CD4-positive, alpha-beta T cell treated with Interleukin-2 at 100 ng/mL for 4 hours (primary cell): ENCODE measurements around the gene TERB2.
"Not testable (repeated sequence)": the region's sequence is repeated elsewhere in the genome, so short reads cannot be mapped to it uniquely, and the experiment has no call there.

ENCODE experiments used
- DNase-seq: peaks from one replicate; pipeline ENCODE4 v3.0.0-alpha.2; 2020; ENCODE audit warnings: low spot score

Gene TERB2

GRCh38 chr15:44956388-44956787, at the start of gene TERB2:
Gene TERB2, plus strand, starts transcription at chr15:44956687. Its CDS starts 32 bp downstream, at chr15:44956719.
- DNase-seq = no peak

GRCh38 chr15:44909423-44909822, 47.1 kb upstream of the TERB2 start:
- no peak for DNase-seq

- no peak for DNase-seq
Measured at GRCh38 chr15:44910981-44911625, 45.4 kb upstream of the TERB2 start.

- DNase-seq = not testable (repeated sequence)
Measured at GRCh38 chr15:44912186-44912585, 44.3 kb upstream of the TERB2 start.

- DNase-seq = not testable (repeated sequence)
Measured at GRCh38 chr15:44912974-44913448, 43.5 kb upstream of the TERB2 start.

- DNase-seq = no peak
Measured at GRCh38 chr15:44918136-44918535, 38.4 kb upstream of the TERB2 start.

GRCh38 chr15:44928658-44929057, 27.8 kb upstream of the TERB2 start:
- DNase-seq = not testable (repeated sequence)

GRCh38 chr15:44930283-44930682, 26.2 kb upstream of the TERB2 start:
- not testable (repeated sequence) for DNase-seq

GRCh38 chr15:44958302-44958701, 1.8 kb downstream of the TERB2 start:
- DNase-seq = not testable (repeated sequence)

- DNase-seq = no peak
Measured at GRCh38 chr15:44968475-44968874, 12.0 kb downstream of the TERB2 start.

- DNase-seq = no peak
Measured at GRCh38 chr15:44971036-44971435, 14.5 kb downstream of the TERB2 start.

- DNase-seq = not testable (repeated sequence)
Measured at GRCh38 chr15:44976183-44976582, 19.7 kb downstream of the TERB2 start.

- DNase-seq = not testable (repeated sequence)
Measured at GRCh38 chr15:44977781-44978180, 21.3 kb downstream of the TERB2 start.

- not testable (repeated sequence) for DNase-seq
Measured at GRCh38 chr15:44979617-44980339, 23.3 kb downstream of the TERB2 start.

- not testable (repeated sequence) for DNase-seq
Measured at GRCh38 chr15:44984144-44984543, 27.7 kb downstream of the TERB2 start.

GRCh38 chr15:44986346-44987055, 30.0 kb downstream of the TERB2 start:
- DNase-seq = not testable (repeated sequence)

- DNase-seq = not testable (repeated sequence)
Measured at GRCh38 chr15:44987711-44988110, 31.2 kb downstream of the TERB2 start.

GRCh38 chr15:44988184-44988869, 31.8 kb downstream of the TERB2 start:
- DNase-seq = not testable (repeated sequence)

GRCh38 chr15:44988870-44989219, 32.4 kb downstream of the TERB2 start:
- not testable (repeated sequence) for DNase-seq

- DNase-seq = not testable (repeated sequence)
Measured at GRCh38 chr15:44997632-44998031, 41.1 kb downstream of the TERB2 start.

- DNase-seq = no peak
Measured at GRCh38 chr15:44999105-44999504, 42.6 kb downstream of the TERB2 start.

- DNase-seq = not testable (repeated sequence)
Measured at GRCh38 chr15:45001180-45001579, 44.7 kb downstream of the TERB2 start.
